ENCODE data around the gene ODAD4.

The ODAD4 gene

GRCh38 chr17:41984454-41984853 lies 54.0 kb downstream of the ODAD4 start:
- no peak for DNase-seq (ENCODE audit: extremely low read depth, low read depth)
- no peak for TF ChIP-seq CTCF (IDR thresholded peaks at IDR 0.05; ENCODE audit: low read depth, low read length)

GRCh38 chr17:41985919-41986318 lies 55.5 kb downstream of the ODAD4 start:
- DNase-seq (ENCODE audit: extremely low read depth, low read depth) = no peak
- TF ChIP-seq CTCF (IDR thresholded peaks at IDR 0.05; ENCODE audit: low read depth, low read length) = no peak

DNA sequence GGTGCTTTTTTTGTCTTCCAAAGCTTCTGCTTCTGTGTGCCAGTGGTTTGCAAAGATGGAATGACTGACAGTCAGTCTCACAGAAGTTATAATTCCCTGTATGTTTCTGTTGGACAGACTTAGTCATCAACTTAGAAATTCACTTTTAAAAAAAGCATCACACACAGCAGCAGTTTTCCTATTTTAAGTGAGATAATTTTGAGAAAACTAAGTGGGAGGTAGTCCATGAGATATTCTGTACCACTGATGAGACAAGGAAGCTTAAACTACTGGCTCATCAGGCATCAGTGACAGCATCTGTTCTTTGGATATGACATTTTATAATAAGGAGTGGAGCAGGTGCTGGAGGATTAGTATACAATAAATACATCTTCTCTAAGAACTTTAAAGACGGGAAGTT lies 56.2 kb downstream of the ODAD4 start:
- no peak for DNase-seq (ENCODE audit: extremely low read depth, low read depth)

GRCh38 chr17:41987642-41988041 lies 57.2 kb downstream of the ODAD4 start:
- no peak for TF ChIP-seq CTCF (IDR thresholded peaks at IDR 0.05; ENCODE audit: low read depth, low read length)
- no peak for DNase-seq (ENCODE audit: extremely low read depth, low read depth)

More for the DNA sequence above, 56.2 kb downstream of the ODAD4 start:
- TF ChIP-seq CTCF (IDR thresholded peaks at IDR 0.05; ENCODE audit: low read depth, low read length) = no peak

DNA sequence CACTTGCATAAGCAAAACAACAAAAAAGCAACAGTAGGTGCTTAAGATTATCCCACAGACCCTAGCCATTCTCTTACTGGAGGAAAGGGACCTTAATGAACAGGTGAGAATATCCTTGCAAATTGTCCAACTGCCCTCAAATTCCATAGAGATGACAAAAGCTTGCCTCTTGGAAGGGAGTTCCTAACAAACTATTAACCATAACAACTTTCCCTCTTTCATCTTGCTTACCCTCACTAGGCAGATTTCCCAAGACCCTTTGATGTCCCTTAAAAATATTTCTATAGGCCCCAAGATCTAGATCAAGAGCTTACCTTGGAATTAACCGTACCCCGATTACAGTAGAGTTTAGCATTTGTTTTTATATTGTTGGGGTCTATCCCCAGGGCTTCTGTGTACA lies 58.0 kb downstream of the ODAD4 start:
- no peak for DNase-seq (ENCODE audit: extremely low read depth, low read depth)
- no peak for TF ChIP-seq CTCF (IDR thresholded peaks at IDR 0.05; ENCODE audit: low read depth, low read length)

DNA sequence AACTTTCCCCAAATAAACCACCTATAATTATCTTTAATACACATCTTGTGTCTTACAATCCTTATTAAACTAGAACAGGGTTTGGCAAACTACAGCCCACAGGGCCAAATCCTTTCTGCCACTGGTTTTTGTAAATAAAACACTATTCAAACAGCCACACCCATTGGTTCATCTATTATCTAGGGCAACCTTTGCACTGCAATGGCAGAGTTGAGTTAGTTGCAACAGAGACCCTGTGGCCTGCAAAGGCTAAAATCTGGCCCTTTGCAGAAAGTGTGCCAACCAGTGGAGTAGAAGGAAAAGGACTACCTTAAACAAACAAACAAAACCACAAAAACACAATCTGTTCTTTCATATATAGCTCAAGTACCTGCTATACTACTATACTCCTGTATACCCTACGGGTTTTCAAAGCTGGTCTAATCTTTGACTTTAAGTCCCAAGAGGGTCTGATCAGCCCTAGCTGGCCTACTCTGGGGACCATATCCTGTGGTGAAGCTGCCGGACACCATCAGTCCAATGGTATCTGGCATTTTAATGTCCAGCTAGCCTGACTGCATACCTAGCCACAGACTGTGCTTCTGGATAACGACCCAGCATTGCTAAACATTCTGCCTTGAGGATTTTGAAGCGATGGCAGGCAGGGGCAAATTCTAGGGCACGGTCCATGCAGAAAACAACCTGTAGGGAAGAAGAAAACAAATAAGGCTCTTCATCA lies 59.4 kb downstream of the ODAD4 start:
- TF ChIP-seq CTCF (IDR thresholded peaks at IDR 0.05; ENCODE audit: low read depth, low read length) = no peak

GRCh38 chr17:41992576-41992975 lies 62.2 kb downstream of the ODAD4 start:
- DNase-seq (ENCODE audit: extremely low read depth, low read depth) = no peak
- TF ChIP-seq CTCF (IDR thresholded peaks at IDR 0.05; ENCODE audit: low read depth, low read length) = no peak

More for the DNA sequence above, 59.4 kb downstream of the ODAD4 start:
- DNase-seq (ENCODE audit: extremely low read depth, low read depth) = no peak
